ACHN (cell line): ENCODE measurements around the gene RHBDD1.

Experiments used
- DNase-seq: peaks from one replicate; pipeline ENCODE4 v3.0.0-alpha.2; 2015
- in situ Hi-C: cut with HindIII; loops from 2 replicates; pipeline ENCODE4 v1.10.0; 2017; ENCODE audit warnings: low sequenced_read_pairs, low pct_ligation_motif_present, low pct_unique_long_range_greater_than_20kb

Gene RHBDD1

DNA sequence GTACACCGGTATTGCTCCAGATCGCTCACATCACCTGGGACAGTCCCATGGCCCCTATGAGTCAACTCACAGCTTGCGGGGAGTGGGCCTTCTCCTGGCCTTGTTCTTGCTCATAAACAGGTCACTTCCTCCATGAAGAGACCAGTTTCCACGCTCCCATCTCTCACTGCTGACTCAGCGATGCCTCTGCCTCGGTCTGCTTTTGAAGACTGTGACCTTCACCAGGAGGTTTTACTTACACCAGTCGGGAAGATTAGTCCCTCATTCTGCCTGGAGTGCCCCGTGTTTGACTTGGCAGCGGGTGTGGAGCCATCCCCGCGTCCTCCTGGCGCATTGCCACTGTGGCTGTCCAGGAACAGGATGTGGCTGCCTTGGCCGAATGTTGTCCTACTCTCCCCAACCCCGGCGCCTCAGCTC lies 159.8 kb downstream of the RHBDD1 start:
- peak; percentile 33 for DNase-seq
- in situ Hi-C loops = no loop called here

DNA sequence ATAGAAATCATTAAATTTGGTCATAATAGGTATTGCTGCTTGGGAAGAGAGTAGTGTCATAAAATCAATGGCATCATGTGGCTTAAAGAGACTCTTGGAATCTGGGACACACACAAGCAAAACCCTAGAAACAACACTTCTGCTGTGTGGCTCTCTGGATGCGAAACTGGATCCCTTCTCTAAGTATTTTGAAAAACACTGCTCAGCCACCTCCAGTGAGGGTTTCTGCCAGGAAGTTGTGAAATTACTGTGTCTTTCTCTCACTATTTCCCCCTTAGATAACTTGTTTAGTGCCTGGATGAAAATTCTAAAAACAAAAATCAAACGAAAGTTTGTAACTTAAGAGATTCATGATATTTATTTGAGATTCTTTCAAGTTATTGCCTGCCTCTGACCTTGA lies 163.8 kb downstream of the RHBDD1 start:
- in situ Hi-C loops = no loop called here
- DNase-seq = no peak

GRCh38 chr2:227000123-227000522 lies 164.3 kb downstream of the RHBDD1 start:
- in situ Hi-C loops = no loop called here
- no peak for DNase-seq

- in situ Hi-C loops = no loop called here
- no peak for DNase-seq
Measured at GRCh38 chr2:227004482-227004881, 168.6 kb downstream of the RHBDD1 start.

DNA sequence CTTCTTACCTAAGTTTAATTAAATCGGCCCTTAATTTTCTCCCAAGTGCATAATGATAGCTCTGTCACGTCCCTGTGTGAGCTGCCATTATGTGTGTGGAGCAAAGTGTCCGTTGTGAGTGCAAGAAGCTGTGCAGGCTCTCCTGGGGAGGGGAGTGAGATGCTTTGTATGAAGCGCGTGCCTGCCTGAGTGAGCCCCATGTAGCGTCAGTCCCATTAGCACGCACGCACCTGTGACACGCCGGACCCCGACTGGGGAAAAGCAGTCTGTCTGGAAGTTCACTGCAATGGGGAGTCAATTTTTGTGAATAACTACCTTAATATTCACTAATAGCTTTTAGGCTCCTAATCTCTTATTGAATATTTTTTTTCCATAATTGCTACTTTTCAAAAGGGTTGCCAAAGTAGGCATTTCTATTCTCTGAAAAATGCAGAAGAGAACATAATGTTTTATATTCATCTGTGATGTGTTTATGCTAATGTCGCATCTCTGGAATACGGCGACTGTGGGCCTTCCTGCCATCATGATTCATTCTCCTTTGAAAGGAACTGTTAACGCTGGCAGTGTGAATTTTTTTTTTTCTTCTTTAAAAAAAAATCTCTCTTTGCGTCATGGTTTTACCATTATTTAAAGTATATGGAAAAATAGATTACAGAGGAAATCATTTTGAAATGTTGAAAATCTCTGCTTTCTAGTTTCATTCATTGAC lies 170.5 kb downstream of the RHBDD1 start:
- DNase-seq = no peak
- in situ Hi-C loops = no loop called here

DNA sequence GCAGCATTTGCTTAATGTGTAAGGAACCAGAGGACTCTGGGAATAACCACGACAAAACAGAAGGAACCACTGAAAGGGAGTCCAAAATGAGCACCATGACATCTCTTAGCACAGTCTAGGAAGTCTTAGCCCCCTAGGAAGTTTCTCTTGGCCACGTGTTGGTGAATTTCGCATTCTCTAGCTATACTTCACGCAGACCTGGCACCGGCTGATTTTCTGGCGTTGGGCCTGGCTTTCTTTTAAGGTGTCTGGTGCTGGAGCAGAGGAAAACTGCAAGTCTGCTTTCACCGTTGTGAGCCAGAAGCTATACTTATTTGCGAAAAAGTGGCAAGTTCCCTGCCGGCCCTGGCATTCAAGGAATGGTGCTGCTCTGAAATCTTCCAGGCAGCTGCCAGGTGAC lies 171.3 kb downstream of the RHBDD1 start:
- no peak for DNase-seq
- in situ Hi-C loops = no loop called here

GRCh38 chr2:227007940-227008339 lies 172.1 kb downstream of the RHBDD1 start:
- in situ Hi-C loops = no loop called here
- no peak for DNase-seq

- no peak for DNase-seq
- in situ Hi-C loops = no loop called here
Measured at GRCh38 chr2:227010433-227010832, 174.6 kb downstream of the RHBDD1 start.

DNA sequence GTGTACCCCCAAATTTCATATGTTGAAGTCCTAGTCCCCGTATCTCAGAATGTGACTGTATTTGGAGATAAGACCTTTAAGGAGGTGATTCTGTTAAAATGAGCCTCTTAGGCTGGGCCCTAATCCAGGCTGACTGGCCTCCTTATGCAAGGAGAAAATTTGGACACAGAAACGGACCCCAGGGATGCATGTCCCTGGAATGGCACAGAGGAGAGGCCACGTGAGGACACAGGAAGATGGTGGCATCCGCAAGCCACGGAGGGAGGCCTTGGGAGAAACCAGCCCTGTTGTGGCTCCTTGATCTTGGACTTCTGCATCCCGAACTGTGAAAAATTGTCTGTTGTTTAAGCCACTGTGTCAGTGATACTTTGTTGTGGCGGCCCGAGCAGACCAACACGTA lies 177.5 kb downstream of the RHBDD1 start:
- in situ Hi-C loops = no loop called here

DNA sequence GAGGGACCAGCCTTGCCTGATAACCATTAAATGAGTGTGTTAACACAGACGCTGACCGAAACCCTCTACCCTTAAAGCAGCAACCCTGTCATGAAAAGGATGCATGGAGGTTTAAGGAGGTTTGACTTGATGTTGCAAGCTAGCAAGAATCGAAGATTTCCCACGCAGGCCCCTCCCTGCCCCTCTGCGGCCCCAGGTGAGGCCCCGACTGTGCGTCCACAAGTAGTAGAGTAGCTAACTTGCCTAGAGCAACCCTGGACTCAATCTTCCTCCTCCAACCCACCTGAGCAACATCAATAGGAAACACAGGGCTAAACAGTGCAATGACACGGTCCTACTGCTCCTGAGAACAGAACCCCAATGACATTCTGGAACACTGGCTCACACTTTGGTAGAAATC lies 178.0 kb downstream of the RHBDD1 start:
- DNase-seq = no peak
- in situ Hi-C loops = no loop called here

More for the DNA sequence above, 177.5 kb downstream of the RHBDD1 start:
- no peak for DNase-seq

DNA sequence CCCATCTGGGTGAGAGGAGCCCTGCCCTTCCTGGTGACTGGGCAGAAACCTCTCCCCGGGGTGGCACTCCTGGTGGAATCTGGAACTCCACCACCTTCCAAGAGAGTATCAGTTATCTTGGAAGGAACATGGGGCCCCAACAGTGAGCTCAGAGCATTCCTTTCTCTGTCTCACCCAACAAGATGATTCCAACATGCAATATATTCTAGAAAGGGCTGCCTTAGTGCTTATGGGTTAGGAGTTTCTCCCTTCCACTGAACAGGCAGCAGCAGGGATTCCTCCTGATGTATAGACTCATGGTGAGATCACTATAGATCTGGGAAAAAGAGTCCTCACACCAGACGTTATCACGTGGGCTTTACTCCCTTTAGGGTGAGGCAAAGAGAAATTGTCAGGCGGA lies 181.0 kb downstream of the RHBDD1 start:
- in situ Hi-C loops = no loop called here
- no peak for DNase-seq

- DNase-seq = no peak
- in situ Hi-C loops = no loop called here
Measured at GRCh38 chr2:227020416-227020815, 184.6 kb downstream of the RHBDD1 start.

GRCh38 chr2:227022608-227023007 lies 186.8 kb downstream of the RHBDD1 start:
- no peak for DNase-seq
- in situ Hi-C loops = no loop called here

DNA sequence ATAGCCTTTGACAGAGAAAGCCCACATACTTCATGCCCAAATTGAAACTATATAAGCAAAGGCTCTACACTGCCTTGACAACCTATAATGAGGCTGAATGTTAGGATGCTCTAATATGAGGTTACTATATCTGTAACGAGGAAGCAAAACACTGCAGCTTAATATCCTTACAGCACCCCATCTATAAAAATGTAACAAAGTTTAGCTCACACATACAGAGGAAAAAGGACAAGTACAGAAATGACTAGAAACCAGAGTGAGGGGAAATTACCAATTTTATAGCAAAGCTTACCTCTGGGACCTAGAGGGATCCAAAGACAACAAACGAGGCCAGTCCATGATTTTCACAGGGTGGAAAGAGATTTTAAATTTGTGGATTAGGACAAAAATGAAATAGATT lies 189.7 kb downstream of the RHBDD1 start:
- in situ Hi-C loops = no loop called here
- no peak for DNase-seq

GRCh38 chr2:227029426-227030105 lies 193.7 kb downstream of the RHBDD1 start:
- in situ Hi-C loops = no loop called here
- DNase-seq = no peak

DNA sequence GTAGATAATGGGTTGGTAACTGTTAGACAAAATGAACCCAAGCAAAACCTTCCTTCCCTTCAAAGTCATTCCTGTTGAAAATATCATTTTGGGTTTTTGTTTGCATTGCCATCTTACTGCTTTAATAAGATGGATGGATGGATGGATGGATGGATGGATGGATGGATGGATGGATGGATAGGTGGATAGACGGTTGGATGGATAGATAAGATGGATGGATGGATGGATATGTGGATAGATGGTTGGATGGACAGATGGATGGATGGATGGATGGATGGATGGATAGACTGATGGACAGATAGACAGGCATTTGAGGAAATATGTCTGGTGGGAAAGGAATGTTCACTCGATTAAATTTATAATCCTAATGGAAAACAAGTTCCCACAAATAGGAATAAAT lies 194.9 kb downstream of the RHBDD1 start:
- DNase-seq = no peak
- in situ Hi-C loops = no loop called here

DNA sequence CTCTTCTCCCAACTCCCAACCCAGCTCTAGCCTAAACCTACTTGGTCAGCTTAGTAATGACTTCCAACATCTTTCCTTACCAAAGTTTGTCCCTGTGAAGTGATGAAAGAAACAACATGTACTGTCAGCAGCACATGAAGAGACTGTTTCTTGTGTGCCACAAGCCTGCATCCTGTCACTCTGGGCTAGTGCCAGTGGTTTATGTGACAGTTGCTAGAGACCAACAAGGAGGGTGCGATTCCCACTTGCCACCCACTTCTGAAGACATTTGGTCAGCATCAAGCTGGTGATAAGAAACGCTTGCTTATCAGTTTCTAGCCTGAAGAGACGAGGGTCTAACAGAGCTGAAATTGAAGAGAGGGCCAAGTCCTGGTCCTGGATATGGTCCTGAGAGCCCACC lies 195.5 kb downstream of the RHBDD1 start:
- DNase-seq = no peak
- in situ Hi-C loops = no loop called here

DNA sequence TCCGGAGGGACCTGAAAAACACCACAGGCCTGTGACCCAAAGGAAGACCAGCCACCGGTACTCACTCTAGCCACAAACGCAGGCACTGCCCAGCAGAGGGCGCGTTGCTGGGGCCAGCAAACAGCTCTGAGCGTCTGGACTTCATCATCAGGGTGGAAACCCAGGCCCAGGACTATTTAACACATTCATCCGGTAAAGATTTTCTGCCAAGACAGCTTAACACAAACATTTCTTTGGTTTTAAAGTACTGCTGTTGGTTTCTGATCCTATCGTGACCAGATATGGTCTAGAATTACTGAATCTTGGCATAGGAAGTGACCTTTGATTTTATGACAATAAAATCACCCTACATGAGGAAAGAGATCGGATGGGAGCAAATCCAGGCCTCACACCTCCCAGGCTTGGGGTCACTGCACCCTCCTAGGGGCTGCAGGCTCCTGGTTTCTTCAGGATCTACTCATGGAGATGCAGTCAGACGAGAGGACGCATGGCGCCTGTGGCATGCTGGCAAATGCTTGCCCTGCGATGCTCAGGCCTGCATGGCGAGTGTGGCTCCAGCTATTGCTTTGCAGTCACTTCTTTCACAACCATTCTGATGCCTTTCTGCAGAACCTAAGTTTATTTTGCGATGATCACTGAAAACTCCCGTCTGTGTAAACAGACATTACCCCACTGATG lies 197.8 kb downstream of the RHBDD1 start:
- in situ Hi-C loops = no loop called here
- peak; percentile 29 for DNase-seq

DNA sequence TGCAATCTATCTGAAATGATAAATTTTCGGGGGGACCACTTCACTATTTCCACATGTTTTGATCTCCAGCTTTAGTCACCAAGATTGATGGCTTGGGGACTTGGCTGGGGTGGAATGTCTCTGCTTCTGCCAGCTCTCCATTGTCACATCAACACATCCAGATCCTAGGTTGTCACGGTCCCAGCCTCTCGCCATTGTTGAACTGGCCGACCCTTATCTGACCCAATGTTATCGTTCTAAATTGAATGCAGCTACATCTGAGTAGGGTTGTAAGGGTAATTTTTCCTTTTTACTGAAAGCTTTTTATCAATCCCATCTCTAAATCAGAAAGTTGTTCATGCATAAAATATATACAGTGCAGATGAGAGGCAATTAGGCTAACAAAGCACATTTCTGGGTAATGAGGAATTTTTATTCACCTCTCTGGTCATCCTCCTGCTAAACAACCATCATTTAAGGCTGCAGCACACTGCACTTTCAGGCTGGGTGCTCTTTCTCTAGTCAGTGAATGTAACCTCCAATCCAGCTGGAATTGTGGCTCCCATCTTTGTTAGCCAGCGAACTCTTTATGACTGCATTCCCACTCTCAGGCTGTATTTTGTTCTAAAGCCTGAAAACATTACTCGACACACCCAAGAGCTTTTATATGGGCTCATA lies 200.0 kb downstream of the RHBDD1 start:
- no peak for DNase-seq

More for the DNA sequence above, 200.0 kb downstream of the RHBDD1 start:
- in situ Hi-C loops = no loop called here
